HEK293 (cell line): ENCODE results near the gene C16orf46.

Experiments
- CTCF ChIA-PET: fragments of 350-600 bp; formaldehyde crosslinking; extraction: SDS; loops from one replicate; lab custom pipeline; 2021; ENCODE audit warnings: antibody characterized with exemption; lab: Yijun Ruan, JAX
- POLR2A ChIA-PET: fragments of 300-600 bp; formaldehyde crosslinking; extraction: SDS; loops from one replicate; lab custom pipeline; 2020; ENCODE audit warnings: antibody characterized with exemption, inconsistent platforms; lab: Yijun Ruan, JAX
- H3K27ac ChIP-seq: fragments of 200-500 bp; sonication (Bioruptor generic); 2 replicates; pipeline ENCODE4 v1.5.1; 2014; ENCODE audit warnings: low read depth, low read length, control low read depth, inconsistent platforms; ENCODE audit errors: extremely low read depth
- H3K36me3 ChIP-seq, 2 experiments: fragments of 200-500 bp in 1 of 2; sonication (Bioruptor generic) in 1 of 2; 1 replicate in 1 of 2; 2 replicates in 1 of 2; pipeline ENCODE4 v1.5.1; 2014 to 2017; ENCODE audit warnings: inconsistent platforms in 2 of 2, low read length in 2 of 2; ENCODE audit not compliant: control insufficient read depth in 2 of 2, insufficient read depth in 1 of 2
- H3K4me1 ChIP-seq: fragments of 200-500 bp; sonication (Bioruptor generic); 2 replicates; pipeline ENCODE4 v1.5.1; 2014; ENCODE audit warnings: mild to moderate bottlenecking, low read length, inconsistent platforms; ENCODE audit not compliant: control insufficient read depth, insufficient read depth
- H3K4me3 ChIP-seq: 2 replicates; pipeline ENCODE4 v1.5.1; 2011; ENCODE audit warnings: low read depth, mild to moderate bottlenecking, control low read depth, low read length, moderate library complexity
- H3K9me3 ChIP-seq: fragments of 200-500 bp; sonication (Bioruptor generic); 2 replicates; pipeline ENCODE4 v1.5.1; 2014; ENCODE audit warnings: low read depth, low read length, inconsistent platforms; ENCODE audit not compliant: control insufficient read depth, insufficient read depth
- REPIN1 ChIP-seq: fragments of 450-650 bp; formaldehyde crosslinking; IDR thresholded peaks from 2 replicates; pipeline ENCODE4 v1.5.1; 2017; ENCODE audit warnings: missing biosample characterization, missing genetic modification characterization, low read depth
- SCRT1 ChIP-seq: fragments of 450-650 bp; formaldehyde crosslinking; IDR thresholded peaks from 2 replicates; pipeline ENCODE4 v1.5.1; 2016; ENCODE audit warnings: missing biosample characterization, missing genetic modification characterization, borderline replicate concordance
- SETDB1 ChIP-seq: IDR thresholded peaks from one replicate; pipeline ENCODE4 v1.6.1; 2017; ENCODE audit warnings: mild to moderate bottlenecking, low read length, moderate library complexity, mixed read lengths; ENCODE audit not compliant: insufficient read length
- SP7 ChIP-seq: fragments of 450-650 bp; formaldehyde crosslinking; IDR thresholded peaks from 2 replicates; pipeline ENCODE4 v1.5.1; 2016; ENCODE audit warnings: missing biosample characterization, missing genetic modification characterization
- YY1 ChIP-seq: fragments of 450-650 bp; formaldehyde crosslinking; IDR thresholded peaks from 2 replicates; pipeline ENCODE4 v1.5.1; 2018; ENCODE audit warnings: missing biosample characterization, missing genetic modification characterization
- ZBTB11 ChIP-seq: fragments of 450-650 bp; formaldehyde crosslinking; conservative IDR thresholded peaks from 2 replicates; pipeline ENCODE4 v1.5.1; 2016; ENCODE audit warnings: low read depth, missing biosample characterization, missing genetic modification characterization
- ZFHX2 ChIP-seq: fragments of 450-650 bp; formaldehyde crosslinking; conservative IDR thresholded peaks from 2 replicates; pipeline ENCODE4 v1.5.1; 2016; ENCODE audit warnings: missing biosample characterization, missing genetic modification characterization
- ZNF266 ChIP-seq: fragments of 450-650 bp; formaldehyde crosslinking; IDR thresholded peaks from 2 replicates; pipeline ENCODE4 v1.5.1; 2016; ENCODE audit warnings: missing biosample characterization, missing genetic modification characterization, low read depth
- ZNF280D ChIP-seq: fragments of 450-650 bp; formaldehyde crosslinking; IDR thresholded peaks from 2 replicates; pipeline ENCODE4 v1.5.1; 2016; ENCODE audit warnings: missing biosample characterization, missing genetic modification characterization
- ZNF324 ChIP-seq: fragments of 450-650 bp; formaldehyde crosslinking; IDR thresholded peaks from 2 replicates; pipeline ENCODE4 v1.5.1; 2016; ENCODE audit warnings: missing biosample characterization, missing genetic modification characterization
- ZNF335 ChIP-seq: fragments of 450-650 bp; formaldehyde crosslinking; conservative IDR thresholded peaks from 2 replicates; pipeline ENCODE4 v1.5.1; 2016; ENCODE audit warnings: missing biosample characterization, missing genetic modification characterization
- ZNF366 ChIP-seq: fragments of 450-650 bp; formaldehyde crosslinking; conservative IDR thresholded peaks from 2 replicates; pipeline ENCODE4 v1.5.1; 2016; ENCODE audit warnings: missing biosample characterization, missing genetic modification characterization
- ZNF510 ChIP-seq: fragments of 450-650 bp; formaldehyde crosslinking; IDR thresholded peaks from 2 replicates; pipeline ENCODE4 v1.5.1; 2018; ENCODE audit warnings: mild to moderate bottlenecking, missing genetic modification characterization, missing biosample characterization; ENCODE audit not compliant: insufficient replicate concordance
- ZNF560 ChIP-seq: fragments of 450-650 bp; formaldehyde crosslinking; IDR thresholded peaks from 2 replicates; pipeline ENCODE4 v1.5.1; 2017; ENCODE audit warnings: missing biosample characterization, missing genetic modification characterization, borderline replicate concordance
- ZNF600 ChIP-seq: fragments of 450-650 bp; formaldehyde crosslinking; IDR thresholded peaks from 2 replicates; pipeline ENCODE4 v1.5.1; 2016; ENCODE audit warnings: missing biosample characterization, missing genetic modification characterization
- ZNF629 ChIP-seq: fragments of 450-650 bp; formaldehyde crosslinking; IDR thresholded peaks from 2 replicates; pipeline ENCODE4 v1.5.1; 2017; ENCODE audit warnings: missing biosample characterization, missing genetic modification characterization
- ZNF768 ChIP-seq: fragments of 450-650 bp; formaldehyde crosslinking; IDR thresholded peaks from 2 replicates; pipeline ENCODE4 v1.5.1; 2018; ENCODE audit warnings: missing biosample characterization, mild to moderate bottlenecking, missing genetic modification characterization
- ZNF776 ChIP-seq: fragments of 450-650 bp; formaldehyde crosslinking; IDR thresholded peaks from 2 replicates; pipeline ENCODE4 v1.5.0; 2017; ENCODE audit warnings: missing biosample characterization, missing genetic modification characterization, borderline replicate concordance

C16orf46 gene

GRCh38 chr16:81076566-81077075 is 417 bp downstream of the C16orf46 start (continued):
- TF ChIP-seq SCRT1 (tag by site-specific recombination) (no peak), ZNF266 (tag by site-specific recombination) (no peak), ZNF600 (peak; percentile 34; the same call in 1 of the 2 replicates), SETDB1 (no peak), ZFHX2 (no peak), ZBTB11 (tag by site-specific recombination) (peak; percentile 94), YY1 (tag by site-specific recombination) (no peak), ZNF335 (tag by site-specific recombination) (peak; percentile 95), ZNF366 (tag by site-specific recombination) (0 out of 2 replicates have a peak, but pooled peaks have one; percentile 20)

- Histone ChIP-seq H3K36me3 (no peaks in the 10 kb centered on the region), H3K27ac (no peak overlapping the region), H3K4me1 (no peaks in the 10 kb centered on the region), H3K4me3 (no peak overlapping the region), H3K9me3 (no peaks in the 10 kb centered on the region)
- TF ChIP-seq REPIN1 (tag by site-specific recombination) (no peak), ZNF324 (no peak), ZNF266 (tag by site-specific recombination) (no peak), ZNF776 (tag by site-specific recombination) (no peak), ZNF629 (tag by site-specific recombination) (no peak), ZNF280D (tag by site-specific recombination) (no peak), SP7 (no peak), ZNF366 (tag by site-specific recombination) (no peak), ZNF560 (tag by site-specific recombination) (no peak), ZNF768 (no peak), ZNF510 (tag by site-specific recombination) (no peak)
- POLR2A ChIA-PET: no interaction called here
- CTCF ChIA-PET: interaction anchor here (1.0 kb wide), 1 partner anchor 38 kb away, joined by 7 read pairs; the partner anchor contains the start of gene ATMIN
These were observed 3.3 kb downstream of the C16orf46 start for GRCh38 chr16:81073560-81074330.
